ENCODE results near the gene RALGAPA1. TPM values are rescaled to one million over a fixed set of nuclear protein-coding genes. Genes with fewer than 3 reads are reported as not detected.

RALGAPA1 gene
- total and polyA plus RNA-seq, 2 donors from 2014 or later: 13.3 to 78.7 TPM

DNA sequence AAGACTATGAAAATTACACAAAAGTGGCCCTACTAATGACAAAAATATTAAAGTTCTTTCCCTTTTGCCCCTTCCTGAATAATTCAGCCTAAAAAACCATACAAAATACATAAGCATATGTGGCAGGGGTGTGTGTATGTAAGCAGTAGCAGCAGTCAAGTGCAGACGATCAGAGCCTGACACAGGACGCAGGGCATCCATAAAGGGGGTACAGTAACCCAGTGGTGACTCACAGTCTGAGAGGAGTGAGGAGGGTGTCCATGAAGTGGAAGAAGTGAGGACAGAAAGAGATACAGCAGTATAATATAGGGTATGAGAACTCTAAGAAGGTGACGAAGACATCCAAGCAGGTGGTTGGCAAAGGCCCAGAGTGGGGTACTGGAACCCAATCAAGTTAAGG is 56.7 kb downstream of the RALGAPA1 start:
- DNase-seq (no peak), FAIRE-seq (no peak)
- Histone ChIP-seq H3K27me3 (ENCODE audit: control insufficient read depth, insufficient read depth, low read length) (no peaks in the 10 kb centered on the region), H3K9ac (ENCODE audit: low read length in 3 of 3) (no peak overlapping the region), H3K9me3 (ENCODE audit: control insufficient read depth in 2 of 3, insufficient read depth in 1 of 3, low read length in 3 of 3) (no peaks in the 10 kb centered on the region), H3K27ac (ENCODE audit: low read depth in 2 of 2, low read length in 2 of 2) (no peak overlapping the region), H3K36me3 (ENCODE audit: control insufficient read depth in 2 of 3, insufficient read depth in 3 of 3, low read length in 3 of 3) (peaks cover 10 to 14% (median 13%) of the 10 kb centered on the region in 3 donors), H3K4me3 (ENCODE audit: low read length in 3 of 3) (no peak overlapping the region), H3K4me1 (ENCODE audit: control insufficient read depth in 2 of 3, insufficient read depth in 2 of 3, low read depth in 1 of 3, low read length in 3 of 3) (no peaks in the 10 kb centered on the region)
- TF ChIP-seq, protein P1, sequence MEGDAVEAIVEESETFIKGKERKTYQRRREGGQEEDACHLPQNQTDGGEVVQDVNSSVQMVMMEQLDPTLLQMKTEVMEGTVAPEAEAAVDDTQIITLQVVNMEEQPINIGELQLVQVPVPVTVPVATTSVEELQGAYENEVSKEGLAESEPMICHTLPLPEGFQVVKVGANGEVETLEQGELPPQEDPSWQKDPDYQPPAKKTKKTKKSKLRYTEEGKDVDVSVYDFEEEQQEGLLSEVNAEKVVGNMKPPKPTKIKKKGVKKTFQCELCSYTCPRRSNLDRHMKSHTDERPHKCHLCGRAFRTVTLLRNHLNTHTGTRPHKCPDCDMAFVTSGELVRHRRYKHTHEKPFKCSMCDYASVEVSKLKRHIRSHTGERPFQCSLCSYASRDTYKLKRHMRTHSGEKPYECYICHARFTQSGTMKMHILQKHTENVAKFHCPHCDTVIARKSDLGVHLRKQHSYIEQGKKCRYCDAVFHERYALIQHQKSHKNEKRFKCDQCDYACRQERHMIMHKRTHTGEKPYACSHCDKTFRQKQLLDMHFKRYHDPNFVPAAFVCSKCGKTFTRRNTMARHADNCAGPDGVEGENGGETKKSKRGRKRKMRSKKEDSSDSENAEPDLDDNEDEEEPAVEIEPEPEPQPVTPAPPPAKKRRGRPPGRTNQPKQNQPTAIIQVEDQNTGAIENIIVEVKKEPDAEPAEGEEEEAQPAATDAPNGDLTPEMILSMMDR (IDR thresholded peaks at IDR 0.05; ENCODE audit: borderline replicate concordance, extremely low read depth, insufficient read depth): no peak
- intact Hi-C loops (cut with DNase I): no loop called here

DNA sequence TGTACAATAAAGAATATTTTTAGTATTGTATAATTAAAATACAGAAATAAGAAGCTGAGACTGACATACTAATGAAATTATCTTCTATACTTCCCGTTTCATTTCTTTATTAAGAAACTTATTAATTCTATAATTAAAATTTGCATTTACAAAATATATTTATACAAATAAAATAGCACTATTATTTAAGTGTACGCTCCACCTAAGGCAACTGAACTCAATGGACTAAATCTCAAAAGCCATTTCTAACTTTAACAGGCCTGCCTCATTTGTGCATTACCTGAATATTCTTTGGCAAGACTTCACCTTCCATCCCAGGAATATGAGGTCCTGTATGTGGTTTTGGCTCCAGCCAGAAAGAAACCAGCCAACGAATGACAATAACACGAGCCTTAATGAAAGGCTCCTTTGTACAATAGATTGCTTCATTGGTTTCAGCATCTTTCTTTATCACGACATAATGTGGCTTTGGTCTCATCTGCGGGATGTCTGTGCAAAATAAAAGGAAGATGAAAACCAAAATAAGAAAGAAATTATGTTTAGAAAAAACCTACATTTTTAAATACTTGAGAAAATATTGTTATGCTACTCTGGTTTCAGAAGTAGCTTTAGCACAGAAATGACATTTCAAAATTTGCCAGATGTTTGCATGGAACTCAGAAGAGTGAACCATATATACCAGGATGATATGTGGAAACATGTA is 58.7 kb downstream of the RALGAPA1 start:
- H3K9ac ChIP-seq (ENCODE audit: low read length in 3 of 3): no peak overlapping the region
- H3K27me3 ChIP-seq (ENCODE audit: control insufficient read depth, insufficient read depth, low read length): no peaks in the 10 kb centered on the region
- no peak overlapping the region for H3K27ac ChIP-seq (ENCODE audit: low read depth in 2 of 2, low read length in 2 of 2)
- H3K9me3 ChIP-seq (ENCODE audit: control insufficient read depth in 2 of 3, insufficient read depth in 1 of 3, low read length in 3 of 3): no peaks in the 10 kb centered on the region
- H3K4me1 ChIP-seq (ENCODE audit: control insufficient read depth in 2 of 3, insufficient read depth in 2 of 3, low read depth in 1 of 3, low read length in 3 of 3): no peaks in the 10 kb centered on the region
- TF ChIP-seq, protein P1 (IDR thresholded peaks at IDR 0.05; ENCODE audit: borderline replicate concordance, extremely low read depth, insufficient read depth): no peak
- peaks cover 8 to 10% (median 8%) of the 10 kb centered on the region in 3 donors for H3K36me3 ChIP-seq (ENCODE audit: control insufficient read depth in 2 of 3, insufficient read depth in 3 of 3, low read length in 3 of 3)
- FAIRE-seq (peak; percentile 47), DNase-seq (no peak)
- intact Hi-C loops (cut with DNase I): no loop called here
- no peak overlapping the region for H3K4me3 ChIP-seq (ENCODE audit: low read length in 3 of 3)

DNA sequence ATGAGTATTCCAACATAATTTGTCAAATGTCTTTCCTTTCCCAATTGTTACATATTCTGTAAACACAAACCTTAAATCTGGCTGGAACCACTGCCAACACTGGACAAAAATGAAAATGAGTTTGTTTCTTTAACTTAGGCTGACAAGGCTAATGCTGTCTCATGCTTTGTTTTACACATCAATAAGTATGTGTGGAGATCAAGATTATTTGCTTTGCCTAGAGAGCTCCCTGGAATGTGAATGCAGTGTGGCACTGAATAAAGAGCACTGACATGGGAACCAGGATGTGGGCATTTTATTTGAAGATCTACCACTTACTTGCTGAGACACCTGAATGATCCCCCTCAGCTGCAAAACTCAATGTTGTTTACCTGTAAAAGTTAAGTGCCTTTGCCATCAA is 61.7 kb downstream of the RALGAPA1 start:
- TF ChIP-seq, protein P1 (IDR thresholded peaks at IDR 0.05; ENCODE audit: borderline replicate concordance, extremely low read depth, insufficient read depth): no peak
- no peak overlapping the region for H3K27ac ChIP-seq (ENCODE audit: low read depth in 2 of 2, low read length in 2 of 2)
- no peaks in the 10 kb centered on the region for H3K4me1 ChIP-seq (ENCODE audit: control insufficient read depth in 2 of 3, insufficient read depth in 2 of 3, low read depth in 1 of 3, low read length in 3 of 3)
- H3K27me3 ChIP-seq (ENCODE audit: control insufficient read depth, insufficient read depth, low read length): no peaks in the 10 kb centered on the region
- H3K36me3 ChIP-seq (ENCODE audit: control insufficient read depth in 2 of 3, insufficient read depth in 3 of 3, low read length in 3 of 3): peaks cover 0 to 13% (median 3%) of the 10 kb centered on the region in 3 donors
- H3K9ac ChIP-seq (ENCODE audit: low read length in 3 of 3): no peak overlapping the region
- DNase-seq (peak in 2 of 5 donors; percentile 21 to 25), FAIRE-seq (no peak)
- no peak overlapping the region for H3K4me3 ChIP-seq (ENCODE audit: low read length in 3 of 3)
- H3K9me3 ChIP-seq (ENCODE audit: control insufficient read depth in 2 of 3, insufficient read depth in 1 of 3, low read length in 3 of 3): no peaks in the 10 kb centered on the region
- intact Hi-C loops (cut with DNase I): no loop called here
